GM08714 (cell line): ENCODE results near the gene PURA.
A peak's percentile ranks its signal among the peaks of the same experiment; 100 is the strongest.

Source experiments
- H3K4me3 ChIP-seq: fragments of 200-500 bp; sonication (Bioruptor generic); 2 replicates; pipeline ENCODE4 v1.5.1; 2014; ENCODE audit warnings: mild to moderate bottlenecking, low read length, inconsistent platforms
- ZNF274 ChIP-seq: IDR thresholded peaks from 2 replicates; pipeline ENCODE4 v1.6.1; 2012; ENCODE audit warnings: mild to moderate bottlenecking, low read depth, low read length

The PURA gene

DNA sequence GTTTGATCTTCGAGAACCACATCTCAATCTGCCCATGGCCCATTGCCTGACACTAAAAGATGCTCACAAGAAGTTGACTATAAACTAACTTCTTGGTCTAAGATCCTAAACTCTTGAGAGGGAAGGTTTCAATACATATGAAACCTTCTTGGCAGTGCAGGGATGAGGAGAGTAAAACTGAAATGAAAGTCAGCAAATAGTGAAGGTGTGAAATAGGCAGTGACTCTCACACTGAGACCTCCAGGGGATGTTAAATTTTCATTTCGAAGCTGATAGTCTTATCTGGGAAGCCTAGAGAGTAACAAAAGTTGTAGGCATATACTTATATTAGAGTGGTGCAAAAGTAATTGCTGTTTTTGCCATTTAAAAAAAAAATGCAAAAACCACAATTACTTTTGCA, 60.1 kb downstream of the PURA start:
- TF ChIP-seq ZNF274 = no peak
- H3K4me3 ChIP-seq = no peak overlapping the region

DNA sequence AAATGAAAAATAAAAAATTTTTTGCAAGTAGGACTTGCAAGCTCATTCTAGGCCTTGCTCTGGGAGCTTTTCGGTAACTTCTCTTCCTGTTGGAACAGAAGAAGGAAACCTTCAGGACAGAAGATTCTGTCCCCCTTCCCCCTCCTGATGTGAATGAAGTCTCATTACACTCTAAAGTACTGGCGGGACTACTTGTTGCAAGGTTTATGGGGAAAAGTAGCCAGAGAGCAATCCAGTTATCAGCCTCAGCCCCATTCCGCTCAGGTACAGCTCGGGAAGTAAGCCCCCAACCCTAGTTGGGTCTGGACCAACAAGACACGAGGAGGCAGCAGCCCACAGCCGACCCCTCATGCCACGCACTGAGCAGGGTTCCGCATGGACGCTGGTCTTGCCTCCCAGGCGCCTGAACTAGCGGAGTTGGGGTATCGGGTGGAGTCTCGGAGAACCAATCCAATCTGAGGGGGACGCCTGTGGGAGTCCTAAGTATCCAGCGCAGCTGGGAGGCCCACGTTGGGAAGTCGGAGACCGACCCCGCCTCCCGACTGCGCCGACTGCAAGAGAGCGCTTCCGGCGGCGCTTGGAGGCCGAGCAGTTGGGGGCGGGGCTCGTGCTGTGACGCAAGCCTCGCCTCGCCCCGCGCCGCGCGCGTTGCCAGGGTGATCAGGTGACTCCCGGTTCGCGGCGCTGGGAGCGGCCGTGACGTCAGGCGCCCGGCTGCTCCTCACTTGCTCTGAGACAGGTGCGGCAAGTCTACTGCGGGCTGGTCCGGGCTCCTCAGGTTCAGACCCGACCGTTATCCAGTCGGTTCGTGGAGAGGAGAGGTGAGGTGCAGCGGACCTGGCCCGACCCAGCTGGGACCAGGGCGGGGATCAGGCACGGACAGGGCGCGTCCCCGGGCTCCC, 60.8 kb downstream of the PURA start, which contains the start of gene CYSTM1:
Gene CYSTM1 (plus strand): TSS at position 724 of the 902 bp plus-strand sequence. CDS start 19,278 bp downstream, outside the sequence.
- TF ChIP-seq ZNF274 = no peak
- peak within 1 kb of the TSS; percentile 75 for H3K4me3 ChIP-seq
